Activated CD8-positive, alpha-beta memory T cell treated with anti-CD3 and anti-CD28 coated beads, Interleukin-2, amount 50 U/mL, for 1 hour (primary cell): ENCODE measurements around the gene L3MBTL1.

Source experiments
- DNase-seq: peaks from one replicate; pipeline ENCODE4 v3.0.0-alpha.2; 2020; ENCODE audit errors: extremely low read depth

Gene L3MBTL1

GRCh38 chr20:43506238-43506637 is 1.3 kb upstream of the L3MBTL1 start:
- DNase-seq, result no peak

GRCh38 chr20:43508106-43508505 is 609 bp downstream of the L3MBTL1 start:
- no peak for DNase-seq

- DNase-seq, result no peak
Measured at GRCh38 chr20:43508604-43509040, 1.1 kb downstream of the L3MBTL1 start.

DNA sequence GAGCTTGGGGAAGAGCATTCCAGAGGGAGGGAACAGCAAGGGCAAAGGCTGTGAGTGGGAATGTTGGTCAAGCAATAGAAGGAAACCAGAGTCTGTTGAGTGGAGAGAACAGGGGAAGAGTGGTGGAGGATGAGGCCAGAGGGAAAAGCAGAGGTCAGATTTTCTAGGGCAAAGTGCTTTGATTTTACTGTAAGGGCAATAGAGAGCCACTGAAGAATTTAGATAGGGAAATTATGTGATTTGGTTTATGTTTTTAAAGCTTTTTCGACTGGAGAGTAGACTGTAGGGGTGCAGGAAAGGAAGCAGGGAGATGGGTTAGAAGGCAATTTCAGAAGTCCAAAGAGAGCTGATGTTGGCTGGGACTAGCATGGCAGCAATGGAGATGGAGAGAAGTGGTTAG is 4.4 kb downstream of the L3MBTL1 start:
- DNase-seq, result no peak

GRCh38 chr20:43513372-43513930 is 6.0 kb downstream of the L3MBTL1 start:
- DNase-seq, result no peak

DNA sequence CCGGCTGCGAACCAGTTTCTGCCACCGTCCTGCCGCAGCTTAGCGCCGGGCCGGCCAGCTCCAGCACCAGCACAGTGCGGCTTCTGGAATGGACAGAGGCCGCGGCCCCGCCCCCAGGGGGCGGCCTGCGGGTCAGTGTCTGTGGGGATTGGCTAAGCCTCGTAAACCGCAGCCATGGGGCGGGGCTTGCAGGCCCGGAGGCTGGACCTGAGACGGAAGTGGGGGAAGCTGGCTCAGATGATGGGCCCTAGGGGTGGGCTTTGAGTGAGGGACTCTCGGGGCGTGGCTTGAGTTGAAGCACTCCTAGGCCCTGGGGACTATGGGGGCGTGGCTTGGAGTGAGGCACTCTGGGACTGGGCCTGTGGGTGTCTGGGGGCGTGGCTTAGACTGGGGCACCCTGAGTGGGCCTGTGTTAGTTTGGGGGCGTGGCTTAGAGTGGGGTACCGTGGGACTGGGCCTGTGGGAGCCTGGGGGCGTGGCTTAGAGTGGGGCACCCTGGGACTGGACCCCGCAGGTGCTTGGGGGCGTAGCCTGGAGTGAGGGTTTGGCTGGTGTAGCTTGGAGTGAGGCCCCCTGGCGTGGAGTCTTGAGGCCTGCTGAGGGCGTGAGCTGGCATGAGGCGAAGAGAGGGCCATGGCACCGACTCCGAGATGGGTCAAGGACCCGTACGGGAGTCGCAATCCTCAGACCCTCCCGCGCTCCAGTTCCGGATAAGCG is 6.6 kb downstream of the L3MBTL1 start:
- DNase-seq, result peak; percentile 89

- no peak for DNase-seq
Measured at GRCh38 chr20:43514648-43514999, 7.1 kb downstream of the L3MBTL1 start.

DNA sequence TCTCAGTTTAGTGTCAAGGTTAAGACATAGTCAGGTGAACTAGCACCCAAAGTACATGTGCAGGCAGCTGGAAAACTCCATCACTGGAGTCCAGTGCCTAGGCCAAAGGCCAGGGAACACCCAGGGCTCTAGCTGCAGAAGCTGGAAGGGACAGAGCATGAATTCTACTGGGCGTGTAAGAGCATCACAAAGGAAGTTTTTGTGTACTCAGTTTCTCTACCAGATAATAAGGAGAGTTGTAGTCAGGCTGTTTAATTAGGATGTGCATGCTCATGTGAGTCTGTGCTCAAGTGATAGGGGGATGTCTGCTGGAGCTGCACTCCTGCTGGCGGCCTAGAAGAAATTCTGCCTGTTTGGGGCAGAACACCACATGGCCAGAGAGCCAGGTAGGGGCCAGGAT is 8.1 kb downstream of the L3MBTL1 start:
- no peak for DNase-seq

- no peak for DNase-seq
Measured at GRCh38 chr20:43516251-43516824, 8.8 kb downstream of the L3MBTL1 start.

- DNase-seq, result no peak
Measured at GRCh38 chr20:43520074-43520630, 12.7 kb downstream of the L3MBTL1 start.

GRCh38 chr20:43525021-43525420 is 17.5 kb downstream of the L3MBTL1 start:
- no peak for DNase-seq

DNA sequence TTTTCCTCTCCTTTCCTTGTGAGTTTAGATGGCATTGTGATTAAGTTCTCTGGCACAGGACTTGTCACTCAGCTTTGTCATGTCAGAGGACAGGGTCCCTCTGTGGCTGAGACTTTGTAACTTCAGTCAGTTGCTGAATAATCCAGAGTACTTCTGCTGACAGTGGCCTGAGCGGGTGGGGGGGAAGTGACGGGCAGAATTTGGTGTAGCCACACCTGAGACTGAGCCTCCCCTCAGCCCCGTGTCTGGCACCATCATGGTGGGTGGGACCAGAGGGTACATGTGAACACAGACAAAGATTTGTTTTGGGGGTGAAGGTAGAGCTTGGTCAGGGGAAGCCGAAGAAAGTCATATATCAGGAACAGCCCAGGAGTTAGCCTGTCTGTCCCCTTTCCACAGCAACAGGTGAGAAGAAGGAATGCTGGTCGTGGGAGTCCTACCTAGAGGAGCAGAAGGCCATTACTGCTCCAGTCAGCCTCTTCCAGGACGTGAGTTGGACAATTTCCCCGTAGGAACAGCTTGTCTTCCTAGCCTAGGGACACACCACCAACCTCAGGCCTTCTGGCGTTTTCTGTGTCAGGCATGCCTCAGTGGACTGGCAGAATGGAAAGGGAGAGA is 20.9 kb downstream of the L3MBTL1 start:
- no peak for DNase-seq

GRCh38 chr20:43529051-43529450 is 21.6 kb downstream of the L3MBTL1 start:
- no peak for DNase-seq

GRCh38 chr20:43529457-43530153 is 22.1 kb downstream of the L3MBTL1 start:
- no peak for DNase-seq

DNA sequence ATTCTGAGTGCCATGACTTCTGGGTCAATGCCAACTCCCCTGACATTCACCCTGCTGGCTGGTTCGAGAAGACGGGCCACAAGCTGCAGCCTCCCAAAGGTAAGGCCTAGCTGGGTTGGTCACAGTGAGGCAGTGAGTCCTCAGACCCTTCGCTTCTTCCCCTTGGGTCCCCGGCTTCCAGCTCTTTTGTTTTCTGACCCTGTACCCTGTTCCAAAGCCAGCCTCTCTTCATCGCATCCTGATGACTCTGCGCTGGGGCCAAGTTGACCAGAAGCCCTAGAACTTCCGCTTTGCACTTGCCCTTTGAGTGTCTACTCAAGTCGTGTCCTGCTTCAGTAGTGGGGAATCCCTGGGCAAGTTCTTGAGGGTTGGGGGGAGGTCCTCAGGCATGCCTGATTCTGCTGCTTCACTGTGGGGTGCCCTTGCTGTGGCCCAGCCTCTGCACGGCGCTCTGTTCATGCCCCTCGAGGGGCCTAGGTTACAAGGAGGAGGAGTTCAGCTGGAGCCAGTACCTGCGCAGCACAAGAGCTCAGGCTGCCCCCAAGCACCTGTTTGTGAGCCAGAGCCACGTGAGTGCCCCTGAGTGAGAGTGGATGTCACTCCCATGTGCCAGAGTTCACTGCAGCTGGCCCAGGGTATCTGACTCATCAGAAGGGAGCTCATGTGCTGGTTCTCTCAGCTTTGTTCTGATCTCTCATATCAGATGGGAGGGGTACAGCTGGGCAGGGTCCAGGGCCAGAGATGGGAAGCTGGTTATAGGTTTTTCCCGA is 23.0 kb downstream of the L3MBTL1 start:
- DNase-seq, result no peak

DNA sequence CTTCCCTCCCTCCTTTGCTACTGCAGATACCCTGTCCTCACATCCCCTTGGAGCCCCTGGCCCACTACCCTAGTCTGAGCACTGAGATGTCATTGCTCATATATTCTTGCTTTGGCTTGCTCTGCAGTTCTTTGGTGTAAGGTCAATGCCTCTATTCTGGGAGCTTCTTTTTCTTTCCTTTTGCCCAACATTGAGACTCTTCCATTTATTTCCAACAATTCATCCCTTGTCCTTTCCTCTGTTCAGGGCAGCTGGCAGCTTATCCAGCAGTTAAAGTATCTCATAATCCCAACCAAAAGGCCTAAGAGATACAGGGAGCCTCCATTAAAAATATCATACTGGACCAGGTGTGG is 23.6 kb downstream of the L3MBTL1 start:
- no peak for DNase-seq

DNA sequence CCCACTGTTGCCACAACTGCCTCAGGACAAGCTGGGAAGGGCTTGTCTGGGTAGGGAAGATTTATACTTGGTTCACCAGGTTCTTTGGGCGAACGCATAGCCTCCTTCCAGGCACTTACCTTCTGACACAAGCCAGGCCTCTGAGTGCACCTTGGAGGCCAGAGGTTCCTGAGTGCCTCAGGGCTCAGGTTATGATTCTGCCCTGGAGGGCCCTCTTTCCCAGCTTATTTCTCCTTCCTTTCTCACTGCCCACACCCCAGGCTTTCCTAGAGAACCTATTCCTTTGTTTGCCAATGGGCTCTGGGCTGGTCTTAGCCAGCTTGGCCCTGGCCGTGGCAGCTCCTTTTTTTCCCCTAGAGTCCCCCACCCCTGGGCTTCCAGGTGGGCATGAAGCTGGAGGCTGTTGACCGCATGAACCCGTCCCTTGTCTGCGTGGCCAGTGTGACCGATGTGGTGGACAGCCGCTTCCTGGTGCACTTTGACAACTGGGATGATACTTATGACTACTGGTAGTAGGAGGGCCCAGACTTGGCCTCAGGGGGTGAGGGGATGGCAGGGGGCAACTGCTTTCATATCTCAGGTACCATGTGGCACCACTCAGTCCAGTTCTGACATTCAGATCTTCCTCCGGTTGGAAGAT is 25.0 kb downstream of the L3MBTL1 start:
- no peak for DNase-seq

GRCh38 chr20:43533060-43533459 is 25.6 kb downstream of the L3MBTL1 start:
- no peak for DNase-seq

GRCh38 chr20:43534016-43534415 is 26.5 kb downstream of the L3MBTL1 start:
- DNase-seq, result no peak

GRCh38 chr20:43534791-43535350 is 27.4 kb downstream of the L3MBTL1 start:
- no peak for DNase-seq
